Measurements from ENCODE around the gene TBX19.
"Not testable (repeated sequence)": the region's sequence is repeated elsewhere in the genome, so short reads cannot be mapped to it uniquely, and the experiment has no call there.

The TBX19 gene

GRCh38 chr1:168321945-168322344, 41.3 kb downstream of the TBX19 start:
- no peak for DNase-seq

- no peak for DNase-seq
These were observed 44.2 kb downstream of the TBX19 start for GRCh38 chr1:168324745-168325425.

GRCh38 chr1:168328731-168329364, 48.2 kb downstream of the TBX19 start:
- no peak for DNase-seq

GRCh38 chr1:168330285-168330684, 49.6 kb downstream of the TBX19 start:
- DNase-seq = no peak

GRCh38 chr1:168331569-168331968, 50.9 kb downstream of the TBX19 start:
- DNase-seq = no peak

- no peak for DNase-seq
These were observed 53.0 kb downstream of the TBX19 start for GRCh38 chr1:168333562-168334276.

GRCh38 chr1:168335500-168335899, 54.8 kb downstream of the TBX19 start:
- DNase-seq = no peak

GRCh38 chr1:168338589-168339503, 58.2 kb downstream of the TBX19 start:
- DNase-seq = no peak

- DNase-seq = no peak
These were observed 60.3 kb downstream of the TBX19 start for GRCh38 chr1:168340781-168341482.

- no peak for DNase-seq
These were observed 60.9 kb downstream of the TBX19 start for GRCh38 chr1:168341483-168341975.

GRCh38 chr1:168342572-168343280, 62.0 kb downstream of the TBX19 start:
- peak; percentile 27 for DNase-seq

- no peak for DNase-seq
These were observed 62.9 kb downstream of the TBX19 start for GRCh38 chr1:168343566-168343965.

GRCh38 chr1:168344517-168344916, 63.8 kb downstream of the TBX19 start:
- DNase-seq = no peak

GRCh38 chr1:168345939-168346338, 65.3 kb downstream of the TBX19 start:
- DNase-seq = no peak

- DNase-seq = no peak
These were observed 67.0 kb downstream of the TBX19 start for GRCh38 chr1:168347630-168348029.

GRCh38 chr1:168348146-168348709, 67.6 kb downstream of the TBX19 start:
- DNase-seq = no peak

GRCh38 chr1:168354335-168355269, 73.9 kb downstream of the TBX19 start:
- DNase-seq = not testable (repeated sequence)

- DNase-seq = no peak
These were observed 79.7 kb downstream of the TBX19 start for GRCh38 chr1:168360151-168361021.

- DNase-seq = no peak
These were observed 80.6 kb downstream of the TBX19 start for GRCh38 chr1:168361252-168361651.

Measured in KG1 (cell line).